HG03064 (cell line): ENCODE results near the gene MPZL1.
A peak's percentile ranks its signal among the peaks of the same experiment; 100 is the strongest.

Experiments used
- ATAC-seq: cut with Tn5 transposase; IDR thresholded peaks from one replicate; pipeline ENCODE4 v1.9.1; 2021; ENCODE audit warnings: low read depth; ENCODE audit not compliant: unreplicated experiment

MPZL1 gene

GRCh38 chr1:167721617-167722151 lies at the start of gene MPZL1:
Gene MPZL1 (plus strand): TSS chr1:167721982. CDS start chr1:167722152, 170 bp downstream.
- ATAC-seq = peak; percentile 81

- ATAC-seq = no peak
Measured at GRCh38 chr1:167672831-167673230, 49.0 kb upstream of the MPZL1 start.

- ATAC-seq = no peak
Measured at GRCh38 chr1:167673265-167673664, 48.5 kb upstream of the MPZL1 start.

- no peak for ATAC-seq
Measured at GRCh38 chr1:167674156-167674555, 47.6 kb upstream of the MPZL1 start.

- no peak for ATAC-seq
Measured at GRCh38 chr1:167675440-167675839, 46.3 kb upstream of the MPZL1 start.

GRCh38 chr1:167676205-167676915 lies 45.4 kb upstream of the MPZL1 start:
- no peak for ATAC-seq

- ATAC-seq = no peak
Measured at GRCh38 chr1:167676916-167677848, 44.6 kb upstream of the MPZL1 start.

- no peak for ATAC-seq
Measured at GRCh38 chr1:167678422-167678821, 43.4 kb upstream of the MPZL1 start.

- ATAC-seq = no peak
Measured at GRCh38 chr1:167678838-167679237, 42.9 kb upstream of the MPZL1 start.

GRCh38 chr1:167679714-167680113 lies 42.1 kb upstream of the MPZL1 start:
- no peak for ATAC-seq

- ATAC-seq = no peak
Measured at GRCh38 chr1:167681024-167681423, 40.8 kb upstream of the MPZL1 start.

GRCh38 chr1:167681451-167682098 lies 40.2 kb upstream of the MPZL1 start:
- ATAC-seq = no peak

GRCh38 chr1:167683226-167683625 lies 38.6 kb upstream of the MPZL1 start:
- ATAC-seq = no peak

GRCh38 chr1:167683641-167684502 lies 37.9 kb upstream of the MPZL1 start:
- no peak for ATAC-seq

GRCh38 chr1:167685844-167686243 lies 35.9 kb upstream of the MPZL1 start:
- ATAC-seq = no peak

- no peak for ATAC-seq
Measured at GRCh38 chr1:167687919-167688519, 33.8 kb upstream of the MPZL1 start.

GRCh38 chr1:167689567-167689920 lies 32.2 kb upstream of the MPZL1 start:
- ATAC-seq = no peak

- no peak for ATAC-seq
Measured at GRCh38 chr1:167690053-167690452, 31.7 kb upstream of the MPZL1 start.

GRCh38 chr1:167693425-167694045 lies 28.2 kb upstream of the MPZL1 start:
- no peak for ATAC-seq
